HEK293 (cell line): Measurements from ENCODE around the gene SIAE.
A peak's percentile ranks its signal among the peaks of the same experiment; 100 is the strongest.

Source experiments
- CTCF ChIA-PET: fragments of 350-600 bp; formaldehyde crosslinking; extraction: SDS; loops from one replicate; lab custom pipeline; 2021; ENCODE audit warnings: antibody characterized with exemption; lab: Yijun Ruan, JAX
- POLR2A ChIA-PET: fragments of 300-600 bp; formaldehyde crosslinking; extraction: SDS; loops from one replicate; lab custom pipeline; 2020; ENCODE audit warnings: antibody characterized with exemption, inconsistent platforms; lab: Yijun Ruan, JAX
- H3K27ac ChIP-seq: fragments of 200-500 bp; sonication (Bioruptor generic); 2 replicates; pipeline ENCODE4 v1.5.1; 2014; ENCODE audit warnings: low read depth, low read length, control low read depth, inconsistent platforms; ENCODE audit errors: extremely low read depth
- H3K36me3 ChIP-seq, 2 experiments: fragments of 200-500 bp in 1 of 2; sonication (Bioruptor generic) in 1 of 2; 1 replicate in 1 of 2; 2 replicates in 1 of 2; pipeline ENCODE4 v1.5.1; 2014 to 2017; ENCODE audit warnings: inconsistent platforms in 2 of 2, low read length in 2 of 2; ENCODE audit not compliant: control insufficient read depth in 2 of 2, insufficient read depth in 1 of 2
- H3K4me1 ChIP-seq: fragments of 200-500 bp; sonication (Bioruptor generic); 2 replicates; pipeline ENCODE4 v1.5.1; 2014; ENCODE audit warnings: mild to moderate bottlenecking, low read length, inconsistent platforms; ENCODE audit not compliant: control insufficient read depth, insufficient read depth
- H3K4me3 ChIP-seq: 2 replicates; pipeline ENCODE4 v1.5.1; 2011; ENCODE audit warnings: low read depth, mild to moderate bottlenecking, control low read depth, low read length, moderate library complexity
- H3K9me3 ChIP-seq: fragments of 200-500 bp; sonication (Bioruptor generic); 2 replicates; pipeline ENCODE4 v1.5.1; 2014; ENCODE audit warnings: low read depth, low read length, inconsistent platforms; ENCODE audit not compliant: control insufficient read depth, insufficient read depth
- EGR2 ChIP-seq: fragments of 450-650 bp; formaldehyde crosslinking; IDR thresholded peaks from 2 replicates; pipeline ENCODE4 v1.5.1; 2016; ENCODE audit warnings: low read depth, missing biosample characterization, missing genetic modification characterization
- KLF7 ChIP-seq: fragments of 450-650 bp; formaldehyde crosslinking; IDR thresholded peaks from 2 replicates; pipeline ENCODE4 v1.5.1; 2016; ENCODE audit warnings: missing biosample characterization, missing genetic modification characterization, borderline replicate concordance
- PATZ1 ChIP-seq: fragments of 450-650 bp; formaldehyde crosslinking; IDR thresholded peaks from 2 replicates; pipeline ENCODE4 v1.5.1; 2016; ENCODE audit warnings: missing biosample characterization, missing genetic modification characterization
- REST ChIP-seq: fragments of 450-650 bp; formaldehyde crosslinking; IDR thresholded peaks from 2 replicates; pipeline ENCODE4 v1.5.1; 2016; ENCODE audit warnings: missing biosample characterization, missing genetic modification characterization
- SCRT2 ChIP-seq: fragments of 450-650 bp; formaldehyde crosslinking; IDR thresholded peaks from 2 replicates; pipeline ENCODE4 v1.5.1; 2016; ENCODE audit warnings: missing biosample characterization, missing genetic modification characterization
- TRIM28 ChIP-seq: IDR thresholded peaks from 2 replicates; pipeline ENCODE4 v1.6.1; 2011; ENCODE audit warnings: low read length, control low read depth, borderline replicate concordance
- ZFP37 ChIP-seq: fragments of 450-650 bp; formaldehyde crosslinking; IDR thresholded peaks from 2 replicates; pipeline ENCODE4 v1.5.1; 2016; ENCODE audit warnings: missing biosample characterization, missing genetic modification characterization
- ZNF121 ChIP-seq: fragments of 450-650 bp; formaldehyde crosslinking; IDR thresholded peaks from 2 replicates; pipeline ENCODE4 v1.5.1; 2016; ENCODE audit warnings: missing biosample characterization, missing genetic modification characterization
- ZNF223 ChIP-seq: fragments of 450-650 bp; formaldehyde crosslinking; IDR thresholded peaks from 2 replicates; pipeline ENCODE4 v1.5.1; 2016; ENCODE audit warnings: missing biosample characterization, missing genetic modification characterization
- ZNF24 ChIP-seq: fragments of 450-650 bp; formaldehyde crosslinking; IDR thresholded peaks from 2 replicates; pipeline ENCODE4 v1.5.1; 2016; ENCODE audit warnings: missing biosample characterization, missing genetic modification characterization
- ZNF266 ChIP-seq: fragments of 450-650 bp; formaldehyde crosslinking; IDR thresholded peaks from 2 replicates; pipeline ENCODE4 v1.5.1; 2016; ENCODE audit warnings: missing biosample characterization, missing genetic modification characterization, low read depth
- ZNF341 ChIP-seq: fragments of 450-650 bp; formaldehyde crosslinking; IDR thresholded peaks from 2 replicates; pipeline ENCODE4; 2016; ENCODE audit warnings: low read depth, missing biosample characterization, missing genetic modification characterization
- ZNF362 ChIP-seq: fragments of 450-650 bp; formaldehyde crosslinking; IDR thresholded peaks from 2 replicates; pipeline ENCODE4 v1.5.1; 2016; ENCODE audit warnings: missing biosample characterization, missing genetic modification characterization
- ZNF394 ChIP-seq: fragments of 450-650 bp; formaldehyde crosslinking; IDR thresholded peaks from 2 replicates; pipeline ENCODE4 v1.5.1; 2016; ENCODE audit warnings: missing biosample characterization, missing genetic modification characterization, mild to moderate bottlenecking, moderate library complexity, borderline replicate concordance
- ZNF555 ChIP-seq: fragments of 450-650 bp; formaldehyde crosslinking; conservative IDR thresholded peaks from 2 replicates; pipeline ENCODE4 v1.5.1; 2017; ENCODE audit warnings: missing biosample characterization, mild to moderate bottlenecking, missing genetic modification characterization, inconsistent platforms
- ZNF585B ChIP-seq: fragments of 450-650 bp; formaldehyde crosslinking; IDR thresholded peaks from 2 replicates; pipeline ENCODE4 v1.5.1; 2016; ENCODE audit warnings: missing biosample characterization, missing genetic modification characterization
- ZNF76 ChIP-seq: fragments of 450-650 bp; formaldehyde crosslinking; IDR thresholded peaks from 2 replicates; pipeline ENCODE4; 2016; ENCODE audit warnings: low read depth, missing biosample characterization, missing genetic modification characterization, borderline replicate concordance
- ZNF843 ChIP-seq: fragments of 450-650 bp; formaldehyde crosslinking; IDR thresholded peaks from 2 replicates; pipeline ENCODE4 v1.5.1; 2016; ENCODE audit warnings: missing biosample characterization, missing genetic modification characterization
- ZSCAN30 ChIP-seq: fragments of 450-650 bp; IDR thresholded peaks from 2 replicates; pipeline ENCODE4 v1.5.1; 2018; ENCODE audit warnings: missing biosample characterization, mild to moderate bottlenecking, missing genetic modification characterization, moderate library complexity
- TF ChIP-seq, protein P1 (sequence below): fragments of 450-650 bp; formaldehyde crosslinking; IDR thresholded peaks from 2 replicates; pipeline ENCODE4 v1.5.1; 2016; ENCODE audit warnings: missing biosample characterization, missing genetic modification characterization
- TF ChIP-seq, protein P2 (sequence below): fragments of 450-650 bp; formaldehyde crosslinking; IDR thresholded peaks from 2 replicates; pipeline ENCODE4 v1.5.1; 2017; ENCODE audit warnings: missing biosample characterization, missing genetic modification characterization
- TF ChIP-seq, protein P3 (sequence below): fragments of 450-650 bp; formaldehyde crosslinking; IDR thresholded peaks from 2 replicates; pipeline ENCODE4 v1.5.1; 2016; ENCODE audit warnings: missing biosample characterization, missing genetic modification characterization
- TF ChIP-seq, protein P4 (sequence below): fragments of 450-650 bp; formaldehyde crosslinking; IDR thresholded peaks from 2 replicates; pipeline ENCODE4 v1.5.1; 2017; ENCODE audit warnings: missing biosample characterization, missing genetic modification characterization

The SIAE gene

GRCh38 chr11:124717786-124718651 is 44.5 kb upstream of the SIAE start:
- H3K27ac ChIP-seq: no peak overlapping the region
- no peaks in the 10 kb centered on the region for H3K36me3 ChIP-seq
- ChIA-PET CTCF (interaction anchor here (0.6 to 1.1 kb wide), 3 partner anchors 21 to 45 kb away, joined by 3 read pairs; no protein-coding TSS in a partner anchor), POLR2A (interaction anchor here (1.0 kb wide), 1 partner anchor 44 kb away, joined by 5 read pairs; the partner anchor contains the start of genes SIAE and SPA17)
- no peaks in the 10 kb centered on the region for H3K4me1 ChIP-seq
- no peaks in the 10 kb centered on the region for H3K9me3 ChIP-seq
- peak overlapping the region; percentile 28 for H3K4me3 ChIP-seq
- TF ChIP-seq ZNF24 (tag by site-specific recombination) (no peak), REST (no peak), TRIM28 (0 out of 2 replicates have a peak, but pooled peaks have one; percentile 19), ZNF76 (tag by site-specific recombination) (peak; percentile 35; the same call in 1 of the 2 replicates), ZNF266 (no peak), ZNF394 (tag by site-specific recombination) (no peak; the same call in 1 of the 2 replicates), KLF7 (tag by site-specific recombination) (0 out of 2 replicates have a peak, but pooled peaks have one; percentile 26), ZNF223 (no peak), ZFP37 (tag by site-specific recombination) (0 out of 2 replicates have a peak, but pooled peaks have one; percentile 34), ZNF341 (tag by site-specific recombination) (peak; percentile 99), SCRT2 (peak; percentile 72), ZNF843 (tag by site-specific recombination) (peak; percentile 66; the same call in 1 of the 2 replicates), ZNF121 (tag by site-specific recombination) (no peak), ZNF585B (tag by site-specific recombination) (no peak), ZNF362 (tag by site-specific recombination) (no peak), ZNF555 (no peak), EGR2 (tag by site-specific recombination) (peak; percentile 31; the same call in 1 of the 2 replicates), PATZ1 (tag by site-specific recombination) (peak; percentile 65), ZSCAN30 (no peak)
- TF ChIP-seq, protein P1, sequence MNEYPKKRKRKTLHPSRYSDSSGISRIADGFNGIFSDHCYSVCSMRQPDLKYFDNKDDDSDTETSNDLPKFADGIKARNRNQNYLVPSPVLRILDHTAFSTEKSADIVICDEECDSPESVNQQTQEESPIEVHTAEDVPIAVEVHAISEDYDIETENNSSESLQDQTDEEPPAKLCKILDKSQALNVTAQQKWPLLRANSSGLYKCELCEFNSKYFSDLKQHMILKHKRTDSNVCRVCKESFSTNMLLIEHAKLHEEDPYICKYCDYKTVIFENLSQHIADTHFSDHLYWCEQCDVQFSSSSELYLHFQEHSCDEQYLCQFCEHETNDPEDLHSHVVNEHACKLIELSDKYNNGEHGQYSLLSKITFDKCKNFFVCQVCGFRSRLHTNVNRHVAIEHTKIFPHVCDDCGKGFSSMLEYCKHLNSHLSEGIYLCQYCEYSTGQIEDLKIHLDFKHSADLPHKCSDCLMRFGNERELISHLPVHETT (tag by site-specific recombination): peak; percentile 36; the same call in 1 of the 2 replicates
- TF ChIP-seq, protein P2, sequence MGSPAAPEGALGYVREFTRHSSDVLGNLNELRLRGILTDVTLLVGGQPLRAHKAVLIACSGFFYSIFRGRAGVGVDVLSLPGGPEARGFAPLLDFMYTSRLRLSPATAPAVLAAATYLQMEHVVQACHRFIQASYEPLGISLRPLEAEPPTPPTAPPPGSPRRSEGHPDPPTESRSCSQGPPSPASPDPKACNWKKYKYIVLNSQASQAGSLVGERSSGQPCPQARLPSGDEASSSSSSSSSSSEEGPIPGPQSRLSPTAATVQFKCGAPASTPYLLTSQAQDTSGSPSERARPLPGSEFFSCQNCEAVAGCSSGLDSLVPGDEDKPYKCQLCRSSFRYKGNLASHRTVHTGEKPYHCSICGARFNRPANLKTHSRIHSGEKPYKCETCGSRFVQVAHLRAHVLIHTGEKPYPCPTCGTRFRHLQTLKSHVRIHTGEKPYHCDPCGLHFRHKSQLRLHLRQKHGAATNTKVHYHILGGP (tag by site-specific recombination): no peak
- TF ChIP-seq, protein P3, sequence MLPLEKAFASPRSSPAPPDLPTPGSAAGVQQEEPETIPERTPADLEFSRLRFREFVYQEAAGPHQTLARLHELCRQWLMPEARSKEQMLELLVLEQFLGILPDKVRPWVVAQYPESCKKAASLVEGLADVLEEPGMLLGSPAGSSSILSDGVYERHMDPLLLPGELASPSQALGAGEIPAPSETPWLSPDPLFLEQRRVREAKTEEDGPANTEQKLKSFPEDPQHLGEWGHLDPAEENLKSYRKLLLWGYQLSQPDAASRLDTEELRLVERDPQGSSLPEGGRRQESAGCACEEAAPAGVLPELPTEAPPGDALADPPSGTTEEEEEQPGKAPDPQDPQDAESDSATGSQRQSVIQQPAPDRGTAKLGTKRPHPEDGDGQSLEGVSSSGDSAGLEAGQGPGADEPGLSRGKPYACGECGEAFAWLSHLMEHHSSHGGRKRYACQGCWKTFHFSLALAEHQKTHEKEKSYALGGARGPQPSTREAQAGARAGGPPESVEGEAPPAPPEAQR (tag by site-specific recombination): no peak
- TF ChIP-seq, protein P4, sequence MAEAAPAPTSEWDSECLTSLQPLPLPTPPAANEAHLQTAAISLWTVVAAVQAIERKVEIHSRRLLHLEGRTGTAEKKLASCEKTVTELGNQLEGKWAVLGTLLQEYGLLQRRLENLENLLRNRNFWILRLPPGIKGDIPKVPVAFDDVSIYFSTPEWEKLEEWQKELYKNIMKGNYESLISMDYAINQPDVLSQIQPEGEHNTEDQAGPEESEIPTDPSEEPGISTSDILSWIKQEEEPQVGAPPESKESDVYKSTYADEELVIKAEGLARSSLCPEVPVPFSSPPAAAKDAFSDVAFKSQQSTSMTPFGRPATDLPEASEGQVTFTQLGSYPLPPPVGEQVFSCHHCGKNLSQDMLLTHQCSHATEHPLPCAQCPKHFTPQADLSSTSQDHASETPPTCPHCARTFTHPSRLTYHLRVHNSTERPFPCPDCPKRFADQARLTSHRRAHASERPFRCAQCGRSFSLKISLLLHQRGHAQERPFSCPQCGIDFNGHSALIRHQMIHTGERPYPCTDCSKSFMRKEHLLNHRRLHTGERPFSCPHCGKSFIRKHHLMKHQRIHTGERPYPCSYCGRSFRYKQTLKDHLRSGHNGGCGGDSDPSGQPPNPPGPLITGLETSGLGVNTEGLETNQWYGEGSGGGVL (tag by site-specific recombination): peak; percentile 69
